ENCODE data around the gene ZC3H15.
A peak's percentile ranks its signal among the peaks of the same experiment; 100 is the strongest.

ZC3H15 gene

DNA sequence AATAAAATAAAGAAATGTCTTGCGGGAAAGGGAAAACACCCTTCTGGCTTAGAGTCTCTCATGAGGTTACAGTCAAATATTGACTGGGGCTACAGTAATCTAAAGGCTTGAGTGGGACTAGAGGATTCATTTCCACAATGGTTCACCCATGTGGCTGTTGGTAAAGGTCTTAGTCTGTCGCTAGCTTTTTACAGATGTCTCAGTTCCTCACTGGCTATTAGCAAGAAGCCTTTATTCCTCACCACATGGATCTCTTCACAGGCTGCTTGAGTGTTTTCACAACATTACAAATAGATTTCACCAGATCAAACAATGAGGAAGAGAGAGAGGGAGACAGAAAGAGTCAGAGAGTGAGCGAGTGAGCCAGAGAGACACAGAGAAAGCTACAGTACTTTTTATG, 8.3 kb upstream of the ZC3H15 start:
- no peak overlapping the region for H3K27ac Mint-ChIP-seq
- no peaks in the 10 kb centered on the region for H3K9me3 Mint-ChIP-seq (ENCODE audit: low read depth)
- H3K27me3 Mint-ChIP-seq: no peaks in the 10 kb centered on the region
- peaks cover 8% of the 10 kb centered on the region for H3K36me3 Mint-ChIP-seq
- no peak overlapping the region for H3K4me3 Mint-ChIP-seq
- H3K4me1 Mint-ChIP-seq (ENCODE audit: low read depth): peaks cover 8% of the 10 kb centered on the region

DNA sequence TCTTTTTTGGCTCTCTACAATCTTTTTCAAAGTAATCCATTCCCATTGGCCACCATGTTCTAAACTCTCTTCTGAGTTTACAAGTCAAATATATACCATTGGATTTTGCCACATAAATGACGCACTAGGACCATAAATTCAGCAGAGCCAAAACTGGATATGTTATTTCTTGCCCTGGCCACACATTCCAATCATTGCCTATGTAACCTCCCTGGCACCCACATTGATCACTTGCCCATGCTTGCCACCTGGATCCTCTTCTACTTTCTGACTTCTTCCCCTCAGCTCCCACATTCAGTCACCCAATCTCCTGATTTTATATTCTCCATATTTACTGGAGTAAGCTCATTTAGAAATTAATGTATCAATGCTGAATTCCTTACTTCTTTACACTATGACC, 5.1 kb upstream of the ZC3H15 start:
- H3K27ac Mint-ChIP-seq: no peak overlapping the region
- H3K4me3 Mint-ChIP-seq: no peak overlapping the region
- H3K4me1 Mint-ChIP-seq (ENCODE audit: low read depth): peaks cover 37% of the 10 kb centered on the region
- no peaks in the 10 kb centered on the region for H3K9me3 Mint-ChIP-seq (ENCODE audit: low read depth)
- H3K36me3 Mint-ChIP-seq: peaks cover 2% of the 10 kb centered on the region
- H3K27me3 Mint-ChIP-seq: no peaks in the 10 kb centered on the region

DNA sequence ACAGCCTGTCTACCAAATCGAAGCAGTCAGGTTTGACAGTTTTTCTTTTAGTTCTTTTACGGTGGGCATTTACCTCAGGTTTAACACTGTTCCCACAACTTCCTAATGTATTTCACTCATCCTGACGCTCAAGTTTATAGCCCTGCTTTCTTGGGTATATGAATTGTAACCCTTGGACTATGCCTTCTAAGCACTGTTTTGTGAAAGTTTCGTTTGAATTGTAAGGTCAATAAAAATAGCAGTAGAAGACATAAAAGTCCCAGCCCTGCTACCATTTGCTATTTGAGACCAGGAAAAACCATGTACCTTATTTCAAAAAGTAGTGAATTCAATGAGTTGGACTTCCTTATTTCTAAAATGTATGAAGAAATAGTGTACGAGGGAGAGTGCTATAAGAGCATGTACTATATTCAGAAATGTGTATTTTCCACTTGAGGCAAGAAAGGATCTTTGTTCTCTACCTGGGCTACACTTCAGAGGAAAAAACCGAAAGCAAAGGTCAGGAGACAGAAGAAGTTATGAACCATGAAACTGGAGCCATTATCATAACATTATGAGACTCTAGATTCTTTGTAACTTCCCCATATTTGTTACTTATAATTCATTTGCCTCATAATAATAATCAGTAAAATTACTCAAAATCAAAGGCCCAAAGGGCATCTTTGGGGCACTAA, 1.9 kb upstream of the ZC3H15 start:
- no peaks in the 10 kb centered on the region for H3K9me3 Mint-ChIP-seq (ENCODE audit: low read depth)
- H3K27ac Mint-ChIP-seq: peak overlapping the region; percentile 8
- H3K27me3 Mint-ChIP-seq: no peaks in the 10 kb centered on the region
- H3K4me1 Mint-ChIP-seq (ENCODE audit: low read depth): peaks cover 57% of the 10 kb centered on the region
- peaks cover 9% of the 10 kb centered on the region for H3K36me3 Mint-ChIP-seq
- peak overlapping the region; percentile 99 for H3K4me3 Mint-ChIP-seq

DNA sequence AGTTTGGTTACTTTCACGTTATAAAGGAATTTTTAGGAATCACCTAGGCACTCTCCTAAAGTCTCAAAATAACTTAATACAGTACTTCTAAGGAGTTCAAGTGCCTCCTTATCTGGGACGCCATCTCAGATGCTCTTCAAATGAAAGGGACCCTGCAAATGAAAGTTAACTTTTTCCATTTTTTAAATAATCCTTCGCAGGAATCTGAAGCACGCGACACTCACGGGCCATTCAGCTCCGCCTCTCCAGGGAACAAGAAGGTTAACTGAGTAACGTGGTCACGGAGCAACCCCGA, 537 bp upstream of the ZC3H15 start:
- Mint-ChIP-seq H3K4me3 (peak overlapping the region; percentile 99), H3K27ac (peak overlapping the region; percentile 98), H3K36me3 (peaks cover 9% of the 10 kb centered on the region), H3K27me3 (no peaks in the 10 kb centered on the region), H3K9me3 (ENCODE audit: low read depth) (no peaks in the 10 kb centered on the region), H3K4me1 (ENCODE audit: low read depth) (peaks cover 71% of the 10 kb centered on the region)

DNA sequence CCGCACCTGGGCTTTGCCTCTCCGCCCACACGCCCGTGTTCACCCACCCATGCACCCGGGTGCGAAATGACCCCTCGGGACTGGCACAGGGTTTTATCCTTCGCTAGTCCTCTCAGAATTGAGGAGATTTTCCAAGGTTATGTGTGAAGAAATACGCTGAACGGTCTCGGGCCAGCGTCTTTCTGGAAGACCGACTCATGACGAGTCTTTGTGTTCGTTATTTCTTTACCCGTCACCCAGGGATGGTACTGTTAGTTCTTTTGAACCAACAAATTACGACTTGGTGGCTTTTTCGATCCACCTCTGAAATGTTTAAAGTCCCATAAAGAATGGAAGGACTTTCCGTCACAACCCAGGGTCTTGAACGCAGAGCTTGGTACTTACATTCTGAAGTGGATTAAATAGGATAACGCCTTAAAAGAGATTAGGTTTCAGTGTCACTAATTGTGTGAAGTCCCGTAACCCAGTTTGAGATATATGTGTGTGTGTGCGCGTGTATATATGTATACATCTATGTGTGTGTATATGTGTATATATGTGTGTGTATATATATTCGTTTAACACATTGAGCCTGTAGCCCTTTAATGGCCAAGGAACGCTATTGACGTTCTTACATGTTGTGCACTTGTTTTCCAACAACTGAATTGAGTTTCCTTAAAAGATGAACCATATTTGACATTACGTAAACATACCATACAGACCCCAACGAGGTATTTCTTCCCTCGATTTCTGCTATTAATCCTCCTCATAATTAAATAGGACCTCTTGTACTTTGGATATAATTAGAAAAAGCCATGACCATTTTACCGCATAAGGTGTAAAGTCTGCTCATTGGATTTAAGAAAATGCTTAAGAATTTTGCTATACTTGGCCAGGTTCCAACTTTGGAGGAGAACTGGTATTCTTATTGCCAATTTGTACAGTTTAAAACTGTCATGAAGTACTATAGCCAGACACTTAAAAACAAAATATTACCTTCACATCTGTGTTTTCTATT, 889 bp downstream of the ZC3H15 start:
- H3K36me3 Mint-ChIP-seq: peaks cover 10% of the 10 kb centered on the region
- peak overlapping the region; percentile 98 for H3K27ac Mint-ChIP-seq
- H3K4me1 Mint-ChIP-seq (ENCODE audit: low read depth): peaks cover 83% of the 10 kb centered on the region
- H3K9me3 Mint-ChIP-seq (ENCODE audit: low read depth): no peaks in the 10 kb centered on the region
- no peaks in the 10 kb centered on the region for H3K27me3 Mint-ChIP-seq
- peak overlapping the region; percentile 99 for H3K4me3 Mint-ChIP-seq

DNA sequence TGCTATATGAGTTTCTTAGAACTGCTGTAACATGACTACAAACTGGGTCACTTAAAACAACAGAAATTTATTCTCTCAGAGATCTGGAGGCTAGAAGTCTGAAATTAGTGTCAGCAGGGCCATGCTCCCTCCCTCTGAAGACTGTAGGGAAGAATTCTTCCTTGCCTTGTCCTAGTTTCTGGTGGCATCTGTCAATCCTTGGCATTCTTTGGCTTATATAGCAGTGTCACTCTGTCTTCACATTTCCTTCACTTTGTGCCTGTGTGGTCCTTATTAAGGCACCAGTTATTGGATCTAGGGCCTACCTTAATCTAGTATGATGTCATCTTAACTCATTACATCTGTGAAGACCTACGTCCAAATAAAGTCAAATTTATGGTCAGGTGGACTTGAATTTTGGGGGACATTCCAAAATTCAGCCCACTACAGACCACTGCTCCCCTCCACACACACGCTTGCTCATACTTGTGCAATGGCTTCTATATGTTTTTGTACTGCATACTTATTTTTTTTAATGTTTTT, 7.6 kb downstream of the ZC3H15 start:
- Mint-ChIP-seq H3K36me3 (peaks cover 8% of the 10 kb centered on the region), H3K4me1 (ENCODE audit: low read depth) (peaks cover 78% of the 10 kb centered on the region), H3K27me3 (no peaks in the 10 kb centered on the region), H3K4me3 (peak overlapping the region; percentile 4), H3K9me3 (ENCODE audit: low read depth) (no peaks in the 10 kb centered on the region), H3K27ac (peak overlapping the region; percentile 55)

DNA sequence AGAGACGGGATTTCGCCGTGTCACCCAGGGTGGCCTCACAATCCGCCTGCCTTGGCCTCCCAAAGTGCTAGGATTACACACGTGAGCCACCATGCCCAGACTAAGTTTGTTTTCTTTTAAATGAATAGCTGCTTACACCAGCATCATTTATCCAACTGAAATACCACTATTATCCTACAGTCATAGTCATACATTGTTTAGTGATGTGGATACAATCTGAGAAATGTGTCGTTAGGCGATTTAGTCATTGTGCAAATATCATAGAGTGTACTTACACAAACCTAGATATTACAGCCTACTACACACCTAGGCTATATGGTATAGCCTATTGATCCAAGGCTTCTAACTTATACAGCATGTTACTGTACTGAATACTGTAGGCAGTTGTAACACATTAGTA, 10.3 kb downstream of the ZC3H15 start:
- H3K36me3 Mint-ChIP-seq: peaks cover 8% of the 10 kb centered on the region
- no peak overlapping the region for H3K4me3 Mint-ChIP-seq
- no peaks in the 10 kb centered on the region for H3K9me3 Mint-ChIP-seq (ENCODE audit: low read depth)
- peak overlapping the region; percentile 3 for H3K27ac Mint-ChIP-seq
- H3K27me3 Mint-ChIP-seq: no peaks in the 10 kb centered on the region
- H3K4me1 Mint-ChIP-seq (ENCODE audit: low read depth): peaks cover 63% of the 10 kb centered on the region

DNA sequence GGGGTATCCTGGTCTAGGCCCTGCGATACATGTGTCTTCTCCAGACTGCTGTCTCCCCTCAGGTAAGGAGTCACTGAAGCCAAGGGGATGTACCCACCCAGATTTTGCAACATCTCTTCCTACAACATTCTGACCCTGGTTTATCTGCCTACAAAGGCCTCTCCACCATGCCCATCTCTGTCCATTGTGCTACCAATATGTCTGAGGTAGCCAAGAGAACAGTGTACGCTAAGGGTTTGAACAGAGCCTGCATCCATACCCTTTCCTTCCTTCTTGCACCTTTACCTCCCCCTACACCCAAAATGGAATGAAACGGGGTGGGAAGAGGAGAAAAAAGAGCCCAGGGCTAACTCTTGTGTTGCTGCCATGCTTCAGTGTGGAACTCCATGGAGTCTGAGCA, 11.9 kb downstream of the ZC3H15 start:
- no peak overlapping the region for H3K4me3 Mint-ChIP-seq
- no peaks in the 10 kb centered on the region for H3K9me3 Mint-ChIP-seq (ENCODE audit: low read depth)
- H3K36me3 Mint-ChIP-seq: peaks cover 8% of the 10 kb centered on the region
- no peaks in the 10 kb centered on the region for H3K27me3 Mint-ChIP-seq
- H3K27ac Mint-ChIP-seq: peak overlapping the region; percentile 17
- peaks cover 48% of the 10 kb centered on the region for H3K4me1 Mint-ChIP-seq (ENCODE audit: low read depth)

DNA sequence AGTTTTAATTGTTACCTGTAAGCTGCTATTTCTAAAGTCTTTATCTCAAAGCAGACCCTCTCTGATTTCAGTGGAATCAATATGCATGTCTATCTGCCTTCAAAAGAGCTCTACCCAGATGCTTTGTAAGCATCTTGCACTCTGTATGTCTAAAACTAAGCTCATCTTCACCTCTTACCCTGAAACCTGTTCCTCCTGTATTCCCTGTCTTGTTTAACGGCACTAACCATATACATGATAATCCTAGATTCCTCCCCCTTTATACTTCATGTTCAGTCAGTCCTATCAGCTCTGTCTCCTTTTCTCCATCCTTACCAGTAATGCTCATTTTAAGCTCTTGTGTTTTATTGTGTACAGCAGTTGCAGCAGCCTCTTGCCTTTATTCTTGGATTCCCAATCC, 12.8 kb downstream of the ZC3H15 start:
- H3K4me1 Mint-ChIP-seq (ENCODE audit: low read depth): peaks cover 40% of the 10 kb centered on the region
- no peaks in the 10 kb centered on the region for H3K9me3 Mint-ChIP-seq (ENCODE audit: low read depth)
- H3K4me3 Mint-ChIP-seq: no peak overlapping the region
- peaks cover 8% of the 10 kb centered on the region for H3K36me3 Mint-ChIP-seq
- H3K27me3 Mint-ChIP-seq: no peaks in the 10 kb centered on the region
- peak overlapping the region; percentile 11 for H3K27ac Mint-ChIP-seq

DNA sequence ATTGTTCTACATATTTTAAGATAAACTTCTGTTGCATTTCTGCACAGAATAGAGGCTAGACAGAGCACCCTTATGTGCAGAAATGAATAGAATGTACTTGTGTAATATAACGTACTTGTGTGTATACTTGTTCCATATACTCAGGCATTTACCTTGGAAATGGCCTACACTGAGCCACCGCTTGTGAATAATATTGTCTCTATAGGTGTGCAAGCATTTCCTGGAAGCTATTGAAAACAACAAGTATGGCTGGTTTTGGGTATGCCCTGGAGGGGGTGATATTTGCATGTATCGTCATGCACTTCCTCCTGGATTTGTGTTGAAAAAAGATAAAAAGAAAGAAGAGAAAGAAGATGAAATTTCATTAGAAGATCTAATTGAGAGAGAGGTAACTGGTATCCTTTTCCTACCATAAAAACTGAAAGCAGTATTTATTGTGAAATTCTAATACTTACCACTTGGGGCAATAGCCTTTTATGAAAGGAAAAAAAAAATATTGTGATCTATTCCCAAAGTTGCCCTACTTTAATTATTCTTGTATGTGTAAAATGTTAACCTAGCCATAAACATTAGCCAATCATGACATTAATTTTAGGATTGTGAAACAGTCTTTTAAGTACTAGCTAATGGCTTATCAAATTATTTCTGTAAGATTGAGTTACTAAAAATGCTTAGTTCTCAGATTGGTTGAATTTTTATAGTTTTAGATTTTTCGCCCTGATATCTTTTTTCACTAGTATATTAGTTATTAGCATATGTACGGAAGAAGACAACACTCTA, 18.0 kb downstream of the ZC3H15 start:
- Mint-ChIP-seq H3K4me3 (no peak overlapping the region), H3K27me3 (no peaks in the 10 kb centered on the region), H3K27ac (no peak overlapping the region), H3K36me3 (peaks cover 6% of the 10 kb centered on the region), H3K4me1 (ENCODE audit: low read depth) (peaks cover 11% of the 10 kb centered on the region), H3K9me3 (ENCODE audit: low read depth) (no peaks in the 10 kb centered on the region)

DNA sequence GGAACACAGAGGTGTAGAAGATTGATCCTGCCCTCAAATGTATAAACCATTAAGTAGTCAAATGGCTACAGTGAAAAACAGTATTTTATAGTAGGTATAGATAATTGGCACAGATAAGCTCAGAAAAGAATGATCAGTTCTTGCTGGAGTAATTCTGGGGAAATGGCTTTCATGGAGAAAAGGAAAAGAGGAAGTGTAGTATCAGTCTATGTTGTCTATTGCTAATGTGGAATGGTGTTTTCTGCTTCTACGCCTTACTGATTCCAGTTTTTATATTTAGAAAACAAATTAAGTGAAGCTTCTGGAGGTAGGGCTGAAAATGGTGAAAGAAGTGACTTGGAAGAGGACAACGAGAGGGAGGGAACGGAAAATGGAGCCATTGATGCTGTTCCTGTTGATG, 22.2 kb downstream of the ZC3H15 start:
- H3K9me3 Mint-ChIP-seq (ENCODE audit: low read depth): no peaks in the 10 kb centered on the region
- H3K4me1 Mint-ChIP-seq (ENCODE audit: low read depth): peaks cover 3% of the 10 kb centered on the region
- H3K27ac Mint-ChIP-seq: peak overlapping the region; percentile 35
- H3K27me3 Mint-ChIP-seq: no peaks in the 10 kb centered on the region
- H3K4me3 Mint-ChIP-seq: no peak overlapping the region
- H3K36me3 Mint-ChIP-seq: peaks cover 5% of the 10 kb centered on the region

DNA sequence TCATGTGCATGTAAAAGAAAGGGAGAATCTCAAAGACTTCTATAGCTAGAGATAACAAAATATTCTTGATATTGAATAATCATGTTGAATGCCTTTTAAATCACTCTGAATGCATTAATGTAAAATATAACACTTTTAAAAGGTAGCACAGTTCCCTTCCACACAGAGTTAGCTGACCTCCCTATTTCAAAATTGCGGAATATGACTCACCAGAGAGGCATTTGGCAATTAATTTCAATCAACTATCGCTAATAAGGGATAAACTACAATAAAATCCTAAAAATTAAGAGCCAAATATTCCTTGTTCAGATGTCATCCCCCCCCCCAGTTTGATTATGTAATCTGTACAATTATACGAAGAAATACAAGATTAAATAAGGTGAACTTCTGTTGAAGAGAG, 29.3 kb downstream of the ZC3H15 start:
- H3K9me3 Mint-ChIP-seq (ENCODE audit: low read depth): no peaks in the 10 kb centered on the region
- H3K27ac Mint-ChIP-seq: no peak overlapping the region
- H3K4me3 Mint-ChIP-seq: no peak overlapping the region
- no peaks in the 10 kb centered on the region for H3K27me3 Mint-ChIP-seq
- peaks cover 2% of the 10 kb centered on the region for H3K4me1 Mint-ChIP-seq (ENCODE audit: low read depth)
- peaks cover 11% of the 10 kb centered on the region for H3K36me3 Mint-ChIP-seq

DNA sequence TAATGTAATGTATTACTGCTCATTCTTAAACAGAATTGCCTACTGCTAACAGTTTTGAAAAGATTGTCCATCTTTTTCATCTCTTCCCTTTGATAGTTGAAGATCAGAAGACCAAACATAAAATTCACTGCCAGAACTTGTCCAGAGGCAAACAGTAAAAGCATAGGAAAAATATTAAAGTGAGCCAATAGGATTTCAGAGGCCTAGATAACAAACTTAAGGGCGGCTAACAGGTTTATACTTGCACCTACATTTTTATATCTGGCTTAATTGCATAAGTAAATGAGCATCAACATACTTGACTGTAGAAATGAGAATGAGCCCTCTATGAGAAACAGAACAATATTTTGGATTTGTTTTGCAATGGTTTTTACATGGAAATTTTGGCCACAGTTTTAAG, 30.3 kb downstream of the ZC3H15 start:
- H3K4me1 Mint-ChIP-seq (ENCODE audit: low read depth): peaks cover 2% of the 10 kb centered on the region
- H3K4me3 Mint-ChIP-seq: no peak overlapping the region
- peaks cover 18% of the 10 kb centered on the region for H3K36me3 Mint-ChIP-seq
- no peaks in the 10 kb centered on the region for H3K27me3 Mint-ChIP-seq
- no peaks in the 10 kb centered on the region for H3K9me3 Mint-ChIP-seq (ENCODE audit: low read depth)
- H3K27ac Mint-ChIP-seq: no peak overlapping the region

DNA sequence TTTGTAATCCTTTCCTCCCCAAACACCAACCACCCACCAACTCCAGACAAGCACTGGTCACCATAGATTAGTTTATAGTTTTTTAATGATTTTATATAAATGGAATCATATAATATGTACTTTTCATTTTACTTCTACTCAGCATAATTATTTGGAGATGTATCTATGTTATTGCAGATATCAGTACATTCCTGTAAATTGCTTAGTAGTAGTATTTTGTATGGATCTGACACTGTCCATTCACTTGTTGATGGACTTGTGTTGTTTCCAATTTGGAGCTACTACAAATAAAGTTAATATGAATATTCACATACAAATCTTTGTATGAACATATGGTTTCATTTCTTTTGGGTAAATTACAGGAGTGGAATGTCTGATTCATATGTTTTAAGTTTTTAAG, 31.0 kb downstream of the ZC3H15 start:
- no peaks in the 10 kb centered on the region for H3K27me3 Mint-ChIP-seq
- no peaks in the 10 kb centered on the region for H3K9me3 Mint-ChIP-seq (ENCODE audit: low read depth)
- H3K4me3 Mint-ChIP-seq: no peak overlapping the region
- H3K36me3 Mint-ChIP-seq: peaks cover 19% of the 10 kb centered on the region
- peaks cover 2% of the 10 kb centered on the region for H3K4me1 Mint-ChIP-seq (ENCODE audit: low read depth)
- H3K27ac Mint-ChIP-seq: no peak overlapping the region

DNA sequence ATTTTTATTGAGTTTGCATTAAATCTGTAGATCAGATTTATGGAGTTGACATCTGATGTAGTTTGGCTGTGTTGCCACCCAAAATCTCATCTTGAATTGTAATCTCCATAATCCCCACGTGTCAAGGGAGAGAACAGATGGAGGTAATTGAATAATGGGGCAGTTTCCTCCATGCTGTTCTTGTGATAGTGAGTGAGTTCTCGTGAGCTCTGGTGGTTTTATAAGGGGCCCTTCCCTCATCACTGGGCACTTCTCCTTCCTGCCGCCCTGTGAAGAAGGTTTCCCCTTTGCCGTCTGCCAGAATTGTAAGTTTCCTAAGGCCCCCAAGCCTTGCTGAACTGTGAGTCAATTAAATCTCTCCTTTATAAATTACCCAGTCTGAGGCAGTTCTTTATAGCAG, 32.2 kb downstream of the ZC3H15 start:
- H3K4me3 Mint-ChIP-seq: no peak overlapping the region
- H3K27ac Mint-ChIP-seq: no peak overlapping the region

More for the DNA sequence above, 32.2 kb downstream of the ZC3H15 start:
- H3K36me3 Mint-ChIP-seq: peaks cover 19% of the 10 kb centered on the region
- no peaks in the 10 kb centered on the region for H3K27me3 Mint-ChIP-seq
- no peaks in the 10 kb centered on the region for H3K9me3 Mint-ChIP-seq (ENCODE audit: low read depth)
- H3K4me1 Mint-ChIP-seq (ENCODE audit: low read depth): peaks cover 2% of the 10 kb centered on the region
